GM23338 (cell line): ENCODE data around the gene CAPNS1.

Experiments used
- CREB1 ChIP-seq: fragments of 250-450 bp; sonication (Bioruptor Pico); IDR thresholded peaks from 2 replicates; pipeline ENCODE4 v1.5.0; 2020; ENCODE audit warnings: low read depth, mild to moderate bottlenecking, moderate library complexity
- CTCF ChIP-seq, 2 experiments: fragments of 200-600 bp in 1 of 2; sonication (generic) in 1 of 2; conservative IDR thresholded peaks; 2 replicates each; pipeline versions ENCODE4 v1.5.1 to v1.6.1; 2016 to 2017; ENCODE audit warnings: antibody characterized with exemption in 2 of 2, low read depth in 2 of 2, mild to moderate bottlenecking in 2 of 2, moderate library complexity in 1 of 2
- ETS1 ChIP-seq: IDR thresholded peaks from 2 replicates; pipeline ENCODE4 v1.6.1; 2016; ENCODE audit warnings: antibody characterized with exemption
- EZH2 ChIP-seq: fragments of 200-600 bp; sonication (generic); IDR thresholded peaks from one replicate; pipeline ENCODE4 v1.8.0; 2017; ENCODE audit warnings: antibody characterized with exemption, mild to moderate bottlenecking, low read depth; ENCODE audit not compliant: unreplicated experiment
- EZH2phosphoT487 ChIP-seq: fragments of 200-600 bp; sonication (generic); IDR thresholded peaks from one replicate; pipeline ENCODE4 v1.8.1; 2018; ENCODE audit warnings: antibody characterized with exemption; ENCODE audit not compliant: unreplicated experiment
- JUNB ChIP-seq: IDR thresholded peaks from one replicate; pipeline ENCODE4 v1.6.1; 2016; ENCODE audit warnings: antibody characterized with exemption; ENCODE audit not compliant: unreplicated experiment
- NANOG ChIP-seq: IDR thresholded peaks from 2 replicates; pipeline ENCODE4 v1.6.1; 2016; ENCODE audit warnings: antibody characterized with exemption, borderline replicate concordance
- POLR2AphosphoS5 ChIP-seq: IDR thresholded peaks from 2 replicates; pipeline ENCODE4 v1.6.1; 2016; ENCODE audit warnings: antibody characterized with exemption, low read depth
- REST ChIP-seq: IDR thresholded peaks from one replicate; pipeline ENCODE4 v1.6.1; 2018; ENCODE audit warnings: antibody characterized with exemption; ENCODE audit not compliant: unreplicated experiment
- STAT1 ChIP-seq: IDR thresholded peaks from one replicate; pipeline ENCODE4 v1.6.1; 2016; ENCODE audit warnings: antibody characterized with exemption; ENCODE audit not compliant: unreplicated experiment
- ZNF114 ChIP-seq: fragments of 250-450 bp; sonication (Bioruptor Pico); IDR thresholded peaks from 2 replicates; pipeline ENCODE4 v1.5.0; 2020; ENCODE audit warnings: mild to moderate bottlenecking, moderate library complexity

GRCh38 chr19:36139473-36140303 lies at the start of gene CAPNS1:
- TF ChIP-seq CTCF (conservative IDR thresholded peaks at IDR 0.05; ENCODE audit: low read depth in 2 of 2) = no peak; a peak in 1 of 4 replicates
- no peak for TF ChIP-seq REST
- TF ChIP-seq JUNB = no peak
- no peak for TF ChIP-seq EZH2
- TF ChIP-seq POLR2AphosphoS5 = peak; percentile 83
- no peak for TF ChIP-seq ZNF114
- TF ChIP-seq ETS1 = peak; percentile 51
- TF ChIP-seq EZH2phosphoT487 = no peak
- TF ChIP-seq STAT1 = no peak
- TF ChIP-seq NANOG = no peak
- TF ChIP-seq CREB1 (CRISPR knock-in tag) = peak; percentile 59
